Measurements from ENCODE around the gene TP73.

TP73 gene

GRCh38 chr1:3636531-3636930 is 15.8 kb upstream of the TP73 start:
- no peak overlapping the region for H3K4me3 ChIP-seq (ENCODE audit: low read depth, low read length)
- DNase-seq (ENCODE audit: low read depth) = no peak
- no peak for TF ChIP-seq CTCF (conservative IDR thresholded peaks at IDR 0.05; ENCODE audit: low read depth, low read length)

GRCh38 chr1:3638027-3638426 is 14.3 kb upstream of the TP73 start:
- H3K4me3 ChIP-seq (ENCODE audit: low read depth, low read length) = no peak overlapping the region
- no peak for DNase-seq (ENCODE audit: low read depth)
- no peak for TF ChIP-seq CTCF (conservative IDR thresholded peaks at IDR 0.05; ENCODE audit: low read depth, low read length)

GRCh38 chr1:3638676-3639075 is 13.6 kb upstream of the TP73 start:
- DNase-seq (ENCODE audit: low read depth) = no peak
- TF ChIP-seq CTCF (conservative IDR thresholded peaks at IDR 0.05; ENCODE audit: low read depth, low read length) = no peak
- H3K4me3 ChIP-seq (ENCODE audit: low read depth, low read length) = no peak overlapping the region

- H3K4me3 ChIP-seq (ENCODE audit: low read depth, low read length) = no peak overlapping the region
- no peak for DNase-seq (ENCODE audit: low read depth)
- no peak for TF ChIP-seq CTCF (conservative IDR thresholded peaks at IDR 0.05; ENCODE audit: low read depth, low read length)
These were observed 12.9 kb upstream of the TP73 start for GRCh38 chr1:3639397-3639911.

- no peak overlapping the region for H3K4me3 ChIP-seq (ENCODE audit: low read depth, low read length)
- TF ChIP-seq CTCF (conservative IDR thresholded peaks at IDR 0.05; ENCODE audit: low read depth, low read length) = no peak
- no peak for DNase-seq (ENCODE audit: low read depth)
These were observed 12.0 kb upstream of the TP73 start for GRCh38 chr1:3640121-3640837.

- DNase-seq (ENCODE audit: low read depth) = no peak
- no peak overlapping the region for H3K4me3 ChIP-seq (ENCODE audit: low read depth, low read length)
- no peak for TF ChIP-seq CTCF (conservative IDR thresholded peaks at IDR 0.05; ENCODE audit: low read depth, low read length)
These were observed 11.1 kb upstream of the TP73 start for GRCh38 chr1:3641046-3641760.
